Uterus (tissue), 2 donors: ENCODE data around the gene OBSCN.

Source experiments
- POLR2A ChIP-seq, 2 donors: fragments of 450-650 bp; IDR thresholded peaks; one replicate each; pipeline ENCODE4 v1.6.1; 2016; ENCODE audit warnings: antibody characterized with exemption in 2 of 2, mild to moderate bottlenecking in 1 of 2, moderate library complexity in 1 of 2
- TF ChIP-seq, protein P1 (sequence below), 4 experiments: fragments of 200-600 bp in 2 of 4; fragments of 450-650 bp in 2 of 4; sonication (generic) in 2 of 4; IDR thresholded peaks; one replicate each; pipeline ENCODE4 v1.5.1; 2016 to 2019; ENCODE audit warnings: antibody characterized with exemption in 4 of 4, mild to moderate bottlenecking in 2 of 4, moderate library complexity in 1 of 4

DNA sequence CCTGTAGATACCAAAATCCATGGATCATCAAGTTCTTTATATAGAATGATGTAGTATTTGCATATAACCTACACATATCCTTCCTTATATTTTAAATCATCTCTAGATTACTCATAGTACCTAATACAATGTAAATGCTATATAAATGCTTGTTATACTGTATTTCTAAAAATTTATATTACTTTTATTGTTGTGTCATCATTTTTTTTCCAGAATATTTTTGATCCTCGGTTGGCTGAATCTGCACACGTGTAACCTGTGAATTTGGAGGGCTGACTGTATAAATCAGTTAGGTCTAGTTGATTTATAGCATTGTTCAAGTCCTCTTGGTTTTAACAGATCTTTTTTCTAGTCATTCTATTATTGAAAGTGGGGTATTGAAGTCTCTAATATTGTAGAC, 23.3 kb downstream of the OBSCN start:
- TF ChIP-seq, protein P1, sequence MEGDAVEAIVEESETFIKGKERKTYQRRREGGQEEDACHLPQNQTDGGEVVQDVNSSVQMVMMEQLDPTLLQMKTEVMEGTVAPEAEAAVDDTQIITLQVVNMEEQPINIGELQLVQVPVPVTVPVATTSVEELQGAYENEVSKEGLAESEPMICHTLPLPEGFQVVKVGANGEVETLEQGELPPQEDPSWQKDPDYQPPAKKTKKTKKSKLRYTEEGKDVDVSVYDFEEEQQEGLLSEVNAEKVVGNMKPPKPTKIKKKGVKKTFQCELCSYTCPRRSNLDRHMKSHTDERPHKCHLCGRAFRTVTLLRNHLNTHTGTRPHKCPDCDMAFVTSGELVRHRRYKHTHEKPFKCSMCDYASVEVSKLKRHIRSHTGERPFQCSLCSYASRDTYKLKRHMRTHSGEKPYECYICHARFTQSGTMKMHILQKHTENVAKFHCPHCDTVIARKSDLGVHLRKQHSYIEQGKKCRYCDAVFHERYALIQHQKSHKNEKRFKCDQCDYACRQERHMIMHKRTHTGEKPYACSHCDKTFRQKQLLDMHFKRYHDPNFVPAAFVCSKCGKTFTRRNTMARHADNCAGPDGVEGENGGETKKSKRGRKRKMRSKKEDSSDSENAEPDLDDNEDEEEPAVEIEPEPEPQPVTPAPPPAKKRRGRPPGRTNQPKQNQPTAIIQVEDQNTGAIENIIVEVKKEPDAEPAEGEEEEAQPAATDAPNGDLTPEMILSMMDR (IDR thresholded peaks at IDR 0.05) = no peak
- no peak for TF ChIP-seq POLR2A (IDR thresholded peaks at IDR 0.05)
